ENCODE measurements around the gene ARFGAP3.

Gene ARFGAP3

GRCh38 chr22:42855211-42855610 lies 1.9 kb downstream of the ARFGAP3 start:
- FAIRE-seq (no peak), DNase-seq (ENCODE audit: insufficient read length, low spot score) (no peak)
- TF ChIP-seq CTCF (IDR thresholded peaks at IDR 0.05; ENCODE audit: insufficient read depth, missing control alignments): no peak

- FAIRE-seq (no peak), DNase-seq (ENCODE audit: insufficient read length, low spot score) (no peak)
- no peak for TF ChIP-seq CTCF (IDR thresholded peaks at IDR 0.05; ENCODE audit: insufficient read depth, missing control alignments)
Measured at GRCh38 chr22:42848941-42849550, 8.0 kb downstream of the ARFGAP3 start.

GRCh38 chr22:42847110-42847509 lies 10.0 kb downstream of the ARFGAP3 start:
- no peak for TF ChIP-seq CTCF (IDR thresholded peaks at IDR 0.05; ENCODE audit: insufficient read depth, missing control alignments)
- FAIRE-seq (no peak), DNase-seq (ENCODE audit: insufficient read length, low spot score) (no peak)

GRCh38 chr22:42844756-42845155 lies 12.3 kb downstream of the ARFGAP3 start:
- TF ChIP-seq CTCF (IDR thresholded peaks at IDR 0.05; ENCODE audit: insufficient read depth, missing control alignments): no peak
- no peak for DNase-seq (ENCODE audit: insufficient read length, low spot score)
- no peak for FAIRE-seq

- FAIRE-seq (no peak), DNase-seq (ENCODE audit: insufficient read length, low spot score) (no peak)
- no peak for TF ChIP-seq CTCF (IDR thresholded peaks at IDR 0.05; ENCODE audit: insufficient read depth, missing control alignments)
Measured at GRCh38 chr22:42842658-42843370, 14.3 kb downstream of the ARFGAP3 start.

- DNase-seq (ENCODE audit: insufficient read length, low spot score) (no peak), FAIRE-seq (no peak)
- no peak for TF ChIP-seq CTCF (IDR thresholded peaks at IDR 0.05; ENCODE audit: insufficient read depth, missing control alignments)
Measured at GRCh38 chr22:42841444-42841843, 15.6 kb downstream of the ARFGAP3 start.

- DNase-seq (ENCODE audit: insufficient read length, low spot score): no peak
- FAIRE-seq: no peak
- no peak for TF ChIP-seq CTCF (IDR thresholded peaks at IDR 0.05; ENCODE audit: insufficient read depth, missing control alignments)
Measured at GRCh38 chr22:42837556-42837955, 19.5 kb downstream of the ARFGAP3 start.
